Measurements from ENCODE around the gene TOP2A.
A peak's percentile ranks its signal among the peaks of the same experiment; 100 is the strongest.
"Not testable (repeated sequence)": the region's sequence is repeated elsewhere in the genome, so short reads cannot be mapped to it uniquely, and the experiment has no call there.

TOP2A gene

DNA sequence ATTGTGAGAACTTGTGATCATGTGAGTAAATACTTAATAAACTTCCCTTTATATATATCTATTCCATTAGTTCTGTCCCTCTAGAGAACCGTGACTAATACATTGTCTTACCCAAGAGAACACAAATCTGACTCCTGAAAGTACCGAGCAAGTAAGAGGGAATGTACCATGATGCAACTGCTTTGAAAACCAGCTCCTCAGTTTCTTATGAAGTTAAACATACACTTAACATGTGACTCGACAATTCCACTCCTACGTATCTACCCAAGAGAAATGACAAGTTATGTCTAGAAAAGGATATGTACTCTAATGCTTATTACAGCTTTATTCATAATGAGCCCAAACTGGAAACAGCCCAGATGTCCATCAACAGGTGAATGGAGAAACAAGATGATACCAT lies 44.4 kb downstream of the TOP2A start:
- H3K4me3 ChIP-seq (ENCODE audit: low read depth, low read length) = no peak overlapping the region
- ChIA-PET POLR2A (interaction anchor here (0.9 kb wide), 1 partner anchor 11 kb away, joined by 3 read pairs; no protein-coding TSS in a partner anchor), CTCF (interaction anchor here (1.2 to 2.0 kb wide), 3 partner anchors 8 to 19 kb away, joined by 3 to 7 read pairs (median 5); no protein-coding TSS in a partner anchor)
- TF ChIP-seq, protein P1, sequence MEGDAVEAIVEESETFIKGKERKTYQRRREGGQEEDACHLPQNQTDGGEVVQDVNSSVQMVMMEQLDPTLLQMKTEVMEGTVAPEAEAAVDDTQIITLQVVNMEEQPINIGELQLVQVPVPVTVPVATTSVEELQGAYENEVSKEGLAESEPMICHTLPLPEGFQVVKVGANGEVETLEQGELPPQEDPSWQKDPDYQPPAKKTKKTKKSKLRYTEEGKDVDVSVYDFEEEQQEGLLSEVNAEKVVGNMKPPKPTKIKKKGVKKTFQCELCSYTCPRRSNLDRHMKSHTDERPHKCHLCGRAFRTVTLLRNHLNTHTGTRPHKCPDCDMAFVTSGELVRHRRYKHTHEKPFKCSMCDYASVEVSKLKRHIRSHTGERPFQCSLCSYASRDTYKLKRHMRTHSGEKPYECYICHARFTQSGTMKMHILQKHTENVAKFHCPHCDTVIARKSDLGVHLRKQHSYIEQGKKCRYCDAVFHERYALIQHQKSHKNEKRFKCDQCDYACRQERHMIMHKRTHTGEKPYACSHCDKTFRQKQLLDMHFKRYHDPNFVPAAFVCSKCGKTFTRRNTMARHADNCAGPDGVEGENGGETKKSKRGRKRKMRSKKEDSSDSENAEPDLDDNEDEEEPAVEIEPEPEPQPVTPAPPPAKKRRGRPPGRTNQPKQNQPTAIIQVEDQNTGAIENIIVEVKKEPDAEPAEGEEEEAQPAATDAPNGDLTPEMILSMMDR (IDR thresholded peaks at IDR 0.05; ENCODE audit: insufficient read depth, low read length, missing control alignments) = no peak
- peak; percentile 59 for DNase-seq (ENCODE audit: low read depth, low spot score)

GRCh38 chr17:40372644-40373043 lies 45.1 kb downstream of the TOP2A start:
- CTCF ChIA-PET = interaction anchor here (0.9 to 2.3 kb wide), 5 partner anchors 9 to 187 kb away, joined by 3 to 7 read pairs (median 5); no protein-coding TSS in a partner anchor
- DNase-seq (ENCODE audit: low read depth, low spot score); H3K4me3 ChIP-seq (ENCODE audit: low read depth, low read length); POLR2A ChIA-PET: not testable (repeated sequence)

GRCh38 chr17:40372031-40372430 lies 45.7 kb downstream of the TOP2A start:
- no peak overlapping the region for H3K4me3 ChIP-seq (ENCODE audit: low read depth, low read length)
- POLR2A ChIA-PET = no interaction called here
- CTCF ChIA-PET = interaction anchor here (0.7 to 2.3 kb wide), 6 partner anchors 14 to 187 kb away, joined by 3 to 7 read pairs (median 5); no protein-coding TSS in a partner anchor
- TF ChIP-seq, protein P1 (IDR thresholded peaks at IDR 0.05; ENCODE audit: insufficient read depth, low read length, missing control alignments) = no peak
- DNase-seq (ENCODE audit: low read depth, low spot score) = no peak

GRCh38 chr17:40371261-40371929 lies 46.3 kb downstream of the TOP2A start:
- ChIA-PET CTCF (interaction anchor here (0.7 to 2.3 kb wide), 5 partner anchors 13 to 188 kb away, joined by 3 to 7 read pairs (median 5); no protein-coding TSS in a partner anchor), POLR2A (no interaction called here)
- DNase-seq (ENCODE audit: low read depth, low spot score) = no peak
- H3K4me3 ChIP-seq (ENCODE audit: low read depth, low read length) = no peak overlapping the region
- TF ChIP-seq, protein P1 (IDR thresholded peaks at IDR 0.05; ENCODE audit: insufficient read depth, low read length, missing control alignments) = no peak

DNA sequence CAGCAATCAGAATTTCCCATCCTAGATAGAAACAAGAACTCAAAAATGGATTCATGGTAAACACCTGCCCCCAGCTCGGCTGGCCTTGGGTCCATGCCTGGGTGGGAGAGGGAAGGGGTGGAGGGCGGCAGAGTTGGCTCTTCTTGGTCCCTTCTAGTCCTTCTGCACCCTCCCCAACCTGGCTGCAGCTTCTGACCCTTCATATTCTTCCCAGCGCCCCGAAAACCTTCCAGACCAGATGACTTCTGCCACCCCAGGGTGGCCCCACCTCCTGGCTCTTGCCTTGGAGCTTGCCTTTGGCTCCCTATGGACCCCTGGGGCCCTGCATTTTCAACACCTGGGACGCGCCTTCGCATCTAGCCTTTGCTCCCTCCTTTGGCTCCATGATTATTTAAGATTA lies 47.8 kb downstream of the TOP2A start:
- no peak overlapping the region for H3K4me3 ChIP-seq (ENCODE audit: low read depth, low read length)
- TF ChIP-seq, protein P1 (IDR thresholded peaks at IDR 0.05; ENCODE audit: insufficient read depth, low read length, missing control alignments) = no peak
- POLR2A ChIA-PET = no interaction called here
- CTCF ChIA-PET = interaction anchor here (1.5 to 1.8 kb wide), 2 partner anchors 15 to 106 kb away, joined by 3 to 5 read pairs; no protein-coding TSS in a partner anchor
- no peak for DNase-seq (ENCODE audit: low read depth, low spot score)

GRCh38 chr17:40367728-40368127 lies 50.0 kb downstream of the TOP2A start:
- POLR2A ChIA-PET; H3K4me3 ChIP-seq (ENCODE audit: low read depth, low read length); DNase-seq (ENCODE audit: low read depth, low spot score): not testable (repeated sequence)
- CTCF ChIA-PET = interaction anchor here (1.0 to 1.3 kb wide), 3 partner anchors 35 to 191 kb away, joined by 3 to 4 read pairs (median 3); no protein-coding TSS in a partner anchor

GRCh38 chr17:40366861-40367518 lies 50.7 kb downstream of the TOP2A start:
- ChIA-PET POLR2A (no interaction called here), CTCF (interaction anchor here (1.3 to 13.6 kb wide), 5 partner anchors 12 to 167 kb away, joined by 3 to 213 read pairs (median 11); partner anchors contain the start of gene WIPF2)
- TF ChIP-seq, protein P1 (IDR thresholded peaks at IDR 0.05; ENCODE audit: insufficient read depth, low read length, missing control alignments) = no peak
- no peak overlapping the region for H3K4me3 ChIP-seq (ENCODE audit: low read depth, low read length)
- no peak for DNase-seq (ENCODE audit: low read depth, low spot score)
